Measurements from ENCODE around the gene CNNM2. TPM values are rescaled to one million over a fixed set of nuclear protein-coding genes. Genes with fewer than 3 reads are reported as not detected.
A peak's percentile ranks its signal among the peaks of the same experiment; 100 is the strongest.

Gene CNNM2
- total RNA-seq: 10 to 100 TPM; 10.9 to 12.3 TPM

GRCh38 chr10:102917962-102918816 is at the start of gene CNNM2:
CNNM2 (plus strand) TSS chr10:102918294; CDS start chr10:102918481, 187 bp downstream.
- Mint-ChIP-seq H3K4me1 (peaks cover 53% of the 10 kb centered on the region), H3K27ac (peak within 1 kb of the TSS; percentile 93), H3K4me3 (peak within 1 kb of the TSS; percentile 92), H3K27me3 (peaks cover 2% of the 10 kb centered on the region), H3K36me3 (peaks cover 15% of the 10 kb centered on the region), H3K9me3 (no peaks in the 10 kb centered on the region)
- POLR2A ChIA-PET: interaction anchor here (0.6 to 3.5 kb wide), 14 partner anchors 16 to 554 kb away, joined by 3 to 21 read pairs (median 4); partner anchors contain the start of genes ARL3, BORCS7, NT5C2 and SFXN2
- ATAC-seq (ENCODE audit: low read depth) (peak; percentile 87), DNase-seq (peak; percentile 98)

GRCh38 chr10:102868911-102869257 is 49.2 kb upstream of the CNNM2 start:
- Mint-ChIP-seq H3K27ac (no peak overlapping the region), H3K4me3 (peak overlapping the region; percentile 82), H3K36me3 (no peaks in the 10 kb centered on the region), H3K4me1 (peaks cover 13% of the 10 kb centered on the region), H3K9me3 (no peaks in the 10 kb centered on the region), H3K27me3 (peaks cover 22% of the 10 kb centered on the region)
- no peak for DNase-seq
- no peak for ATAC-seq (ENCODE audit: low read depth)
- POLR2A ChIA-PET: no interaction called here

DNA sequence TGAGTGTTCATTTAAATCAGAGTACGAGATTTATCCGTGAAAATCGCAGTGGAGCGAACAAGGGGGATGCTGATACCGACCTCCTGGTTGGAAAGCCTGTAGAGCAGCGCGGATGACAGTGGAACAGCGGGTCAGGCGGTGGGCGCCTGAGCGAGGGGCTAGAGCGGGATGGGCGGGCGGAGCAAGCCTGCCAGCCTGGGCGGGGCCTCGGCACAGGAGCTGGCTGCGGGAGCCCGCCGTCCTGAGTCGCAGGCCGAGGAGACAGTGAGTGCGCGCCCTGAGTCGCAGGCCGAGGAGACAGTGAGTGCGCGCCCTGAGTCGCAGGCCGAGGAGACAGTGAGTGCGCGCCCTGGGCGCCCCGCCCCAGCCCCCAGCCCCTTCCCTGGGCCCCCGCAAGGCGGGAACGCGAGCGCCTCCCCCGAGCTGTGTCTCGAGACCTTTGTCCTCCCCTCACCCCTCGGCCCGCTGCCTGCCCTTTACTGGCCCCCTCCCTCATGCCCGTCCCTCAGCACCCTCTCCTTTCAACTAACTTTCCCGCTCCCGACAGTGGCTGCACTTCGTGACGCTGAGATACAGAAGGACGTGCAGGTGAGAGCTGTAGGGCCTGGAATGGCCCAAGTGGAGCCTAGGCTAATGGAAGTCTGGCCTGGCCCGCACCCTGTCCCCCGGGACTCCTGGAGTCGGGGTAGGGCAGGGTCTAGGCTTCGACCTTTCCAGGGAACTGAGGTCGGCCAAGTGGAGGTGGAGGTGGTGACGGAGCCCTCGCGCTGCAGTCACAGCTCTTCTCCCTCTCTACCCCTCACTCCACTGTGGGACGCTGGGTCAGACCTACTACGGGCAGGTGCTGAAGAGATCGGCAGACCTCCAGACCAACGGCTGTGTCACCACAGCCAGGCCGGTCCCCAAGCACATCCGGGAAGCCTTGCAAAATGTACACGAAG is 48.6 kb upstream of the CNNM2 start, which contains the start of gene AS3MT:
AS3MT (plus strand) TSS at position 213 of the 941 bp plus-strand sequence; CDS start at position 336, 123 bp downstream.
- H3K27me3 Mint-ChIP-seq: peaks cover 25% of the 10 kb centered on the region
- no peaks in the 10 kb centered on the region for H3K36me3 Mint-ChIP-seq
- POLR2A ChIA-PET: no interaction called here
- H3K9me3 Mint-ChIP-seq: no peaks in the 10 kb centered on the region
- peak; percentile 56 for DNase-seq
- H3K27ac Mint-ChIP-seq: peak within 1 kb of the TSS; percentile 20
- ATAC-seq (ENCODE audit: low read depth): peak; percentile 91
- peak within 1 kb of the TSS; percentile 82 for H3K4me3 Mint-ChIP-seq
- peaks cover 13% of the 10 kb centered on the region for H3K4me1 Mint-ChIP-seq

DNA sequence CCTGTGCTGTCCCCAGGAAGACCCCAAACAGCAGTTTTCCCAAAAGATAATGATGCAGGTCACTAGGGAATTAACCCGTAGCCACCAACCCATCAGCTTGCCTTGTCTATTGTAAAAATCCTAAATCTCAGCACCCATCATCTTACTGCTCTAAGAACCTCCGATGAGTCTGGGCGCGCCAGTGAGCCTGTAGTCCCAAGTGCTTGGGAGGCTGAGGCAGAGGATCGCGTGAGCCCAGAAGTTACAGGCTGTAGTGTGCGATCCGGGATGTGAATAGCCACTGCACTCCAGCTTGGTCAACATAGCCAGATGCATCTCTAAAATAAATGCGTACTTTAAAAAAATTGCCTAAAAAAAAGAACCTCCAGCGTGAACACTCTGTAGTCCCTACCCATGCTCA is 47.9 kb upstream of the CNNM2 start:
- no peaks in the 10 kb centered on the region for H3K9me3 Mint-ChIP-seq
- peaks cover 25% of the 10 kb centered on the region for H3K27me3 Mint-ChIP-seq
- H3K4me1 Mint-ChIP-seq: peaks cover 13% of the 10 kb centered on the region
- H3K27ac Mint-ChIP-seq: no peak overlapping the region
- DNase-seq (no peak), ATAC-seq (ENCODE audit: low read depth) (no peak)
- peak overlapping the region; percentile 82 for H3K4me3 Mint-ChIP-seq
- H3K36me3 Mint-ChIP-seq: no peaks in the 10 kb centered on the region
- POLR2A ChIA-PET: no interaction called here

DNA sequence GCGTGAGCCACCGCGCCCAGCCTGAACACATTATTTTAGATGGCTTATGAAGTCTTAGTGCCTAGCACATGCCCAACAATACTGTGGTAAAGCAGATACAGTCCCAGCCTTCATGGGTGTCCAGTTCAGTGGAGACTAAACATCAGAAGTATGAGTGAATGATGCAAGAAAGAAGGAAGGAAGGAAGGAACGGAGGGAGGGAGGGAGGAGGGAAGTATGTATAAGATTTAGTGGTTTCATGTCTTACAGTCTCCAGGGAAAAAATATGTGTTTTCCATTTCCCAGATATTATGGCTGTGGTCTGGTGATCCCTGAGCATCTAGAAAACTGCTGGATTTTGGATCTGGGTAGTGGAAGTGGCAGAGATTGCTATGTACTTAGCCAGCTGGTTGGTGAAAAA is 45.9 kb upstream of the CNNM2 start:
- peaks cover 13% of the 10 kb centered on the region for H3K4me1 Mint-ChIP-seq
- H3K27ac Mint-ChIP-seq: no peak overlapping the region
- H3K27me3 Mint-ChIP-seq: peaks cover 25% of the 10 kb centered on the region
- H3K36me3 Mint-ChIP-seq: no peaks in the 10 kb centered on the region
- no peak for DNase-seq
- no peak for ATAC-seq (ENCODE audit: low read depth)
- no peaks in the 10 kb centered on the region for H3K9me3 Mint-ChIP-seq
- POLR2A ChIA-PET: no interaction called here
- H3K4me3 Mint-ChIP-seq: no peak overlapping the region

DNA sequence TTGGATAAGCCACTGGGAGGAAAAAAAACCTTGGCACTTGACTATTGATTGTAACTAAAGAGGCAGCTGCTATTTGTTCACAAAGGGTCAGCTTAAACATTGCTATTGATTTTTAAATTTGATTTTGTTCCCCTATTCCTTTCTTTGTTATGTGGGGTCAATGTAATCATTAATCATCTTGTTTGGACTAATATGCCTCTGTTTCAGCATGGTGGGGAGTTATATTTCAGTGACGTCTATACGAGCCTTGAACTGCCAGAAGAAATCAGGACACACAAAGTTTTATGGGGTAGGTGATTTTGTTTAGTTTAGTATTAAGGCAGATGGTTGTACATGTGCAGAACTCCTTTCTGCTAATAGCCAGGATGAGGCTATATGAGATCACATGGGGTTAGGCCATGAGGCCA is 41.3 kb upstream of the CNNM2 start:
- Mint-ChIP-seq H3K4me1 (no peaks in the 10 kb centered on the region), H3K4me3 (no peak overlapping the region), H3K36me3 (no peaks in the 10 kb centered on the region), H3K27me3 (peaks cover 3% of the 10 kb centered on the region), H3K27ac (no peak overlapping the region), H3K9me3 (no peaks in the 10 kb centered on the region)
- no peak for ATAC-seq (ENCODE audit: low read depth)
- no peak for DNase-seq
- POLR2A ChIA-PET: no interaction called here

DNA sequence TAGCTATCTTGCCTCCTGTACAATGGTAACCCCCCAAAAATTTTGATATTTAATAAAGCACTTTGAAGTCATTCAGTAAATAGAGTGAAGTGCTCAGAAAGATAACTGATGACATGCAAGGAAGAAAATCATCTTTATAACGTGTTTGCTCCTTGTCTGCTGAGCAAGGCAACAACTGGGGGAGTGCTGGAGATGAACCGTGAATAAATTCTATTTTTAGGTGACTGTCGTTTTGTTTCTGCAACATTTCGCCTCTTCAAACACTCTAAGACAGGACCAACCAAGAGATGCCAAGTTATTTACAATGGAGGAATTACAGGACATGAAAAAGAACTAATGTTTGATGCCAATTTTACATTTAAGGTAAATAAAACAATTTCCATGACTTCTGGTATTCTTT is 39.5 kb upstream of the CNNM2 start:
- POLR2A ChIA-PET: no interaction called here
- H3K4me1 Mint-ChIP-seq: no peaks in the 10 kb centered on the region
- H3K27me3 Mint-ChIP-seq: peaks cover 3% of the 10 kb centered on the region
- no peak for DNase-seq
- H3K9me3 Mint-ChIP-seq: no peaks in the 10 kb centered on the region
- H3K4me3 Mint-ChIP-seq: no peak overlapping the region
- no peaks in the 10 kb centered on the region for H3K36me3 Mint-ChIP-seq
- ATAC-seq (ENCODE audit: low read depth): no peak
- H3K27ac Mint-ChIP-seq: no peak overlapping the region

GRCh38 chr10:102880256-102880655 is 37.8 kb upstream of the CNNM2 start:
- H3K27me3 Mint-ChIP-seq: no peaks in the 10 kb centered on the region
- no peak overlapping the region for H3K27ac Mint-ChIP-seq
- no peaks in the 10 kb centered on the region for H3K4me1 Mint-ChIP-seq
- POLR2A ChIA-PET: no interaction called here
- H3K4me3 Mint-ChIP-seq: no peak overlapping the region
- ATAC-seq (ENCODE audit: low read depth): no peak
- no peak for DNase-seq
- H3K36me3 Mint-ChIP-seq: no peaks in the 10 kb centered on the region
- no peaks in the 10 kb centered on the region for H3K9me3 Mint-ChIP-seq

- H3K27ac Mint-ChIP-seq: no peak overlapping the region
- POLR2A ChIA-PET: interaction anchor here (0.6 kb wide), 1 partner anchor 125 kb away, joined by 3 read pairs; no protein-coding TSS in a partner anchor
- ATAC-seq (ENCODE audit: low read depth): no peak
- DNase-seq: no peak
- no peaks in the 10 kb centered on the region for H3K27me3 Mint-ChIP-seq
- H3K4me3 Mint-ChIP-seq: no peak overlapping the region
- H3K4me1 Mint-ChIP-seq: no peaks in the 10 kb centered on the region
- no peaks in the 10 kb centered on the region for H3K36me3 Mint-ChIP-seq
- no peaks in the 10 kb centered on the region for H3K9me3 Mint-ChIP-seq
These were observed 30.0 kb upstream of the CNNM2 start for GRCh38 chr10:102888048-102888447.

- H3K4me1 Mint-ChIP-seq: no peaks in the 10 kb centered on the region
- no peak for DNase-seq
- no peak for ATAC-seq (ENCODE audit: low read depth)
- H3K27ac Mint-ChIP-seq: no peak overlapping the region
- no peak overlapping the region for H3K4me3 Mint-ChIP-seq
- H3K9me3 Mint-ChIP-seq: no peaks in the 10 kb centered on the region
- no peaks in the 10 kb centered on the region for H3K27me3 Mint-ChIP-seq
- POLR2A ChIA-PET: no interaction called here
- no peaks in the 10 kb centered on the region for H3K36me3 Mint-ChIP-seq
These were observed 23.5 kb upstream of the CNNM2 start for GRCh38 chr10:102894466-102895213.

DNA sequence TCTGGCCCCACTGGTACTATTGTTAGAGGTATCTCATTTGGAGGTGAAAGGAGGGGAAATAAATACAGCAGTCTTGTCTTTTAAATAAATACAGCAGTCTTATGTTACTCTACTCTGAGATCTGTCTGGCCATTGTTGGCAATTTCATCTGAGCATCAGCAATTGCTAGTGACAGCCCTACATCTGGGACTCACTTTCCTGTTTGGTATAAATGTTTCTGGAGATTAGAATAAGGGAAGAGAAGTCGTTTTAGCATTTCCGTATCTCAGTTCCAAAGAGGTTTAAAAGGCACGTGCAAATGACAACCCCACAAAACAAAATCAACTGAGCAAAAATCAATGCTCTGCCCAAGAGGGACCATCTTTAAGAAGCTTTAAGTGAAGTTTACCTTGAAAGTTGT is 18.1 kb upstream of the CNNM2 start:
- ATAC-seq (ENCODE audit: low read depth): no peak
- POLR2A ChIA-PET: no interaction called here
- no peaks in the 10 kb centered on the region for H3K9me3 Mint-ChIP-seq
- no peak overlapping the region for H3K4me3 Mint-ChIP-seq
- H3K27me3 Mint-ChIP-seq: no peaks in the 10 kb centered on the region
- H3K36me3 Mint-ChIP-seq: no peaks in the 10 kb centered on the region
- DNase-seq: no peak
- no peaks in the 10 kb centered on the region for H3K4me1 Mint-ChIP-seq
- H3K27ac Mint-ChIP-seq: no peak overlapping the region

DNA sequence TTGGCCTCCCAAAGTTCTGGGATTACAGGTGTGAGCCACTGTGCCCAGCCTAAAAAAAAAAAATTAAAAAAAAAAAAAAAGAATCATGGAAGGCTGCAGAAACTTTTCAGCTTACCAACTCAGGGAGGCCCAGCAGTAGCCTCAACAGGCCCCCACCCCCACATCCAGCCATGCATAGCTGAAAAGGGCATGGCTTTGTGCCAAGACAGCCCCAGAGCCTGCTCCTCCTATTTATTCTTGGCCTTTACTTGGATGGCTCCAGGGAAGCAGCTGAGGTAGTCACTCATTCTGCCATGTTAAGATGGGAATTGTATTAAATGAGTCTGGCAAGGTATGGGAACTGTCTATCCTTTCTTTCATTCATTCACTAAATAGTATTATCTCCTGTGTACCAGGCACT is 13.7 kb upstream of the CNNM2 start:
- POLR2A ChIA-PET: no interaction called here

GRCh38 chr10:102906507-102906906 is 11.6 kb upstream of the CNNM2 start:
- Mint-ChIP-seq H3K27ac (no peak overlapping the region), H3K4me1 (no peaks in the 10 kb centered on the region), H3K9me3 (no peaks in the 10 kb centered on the region), H3K4me3 (no peak overlapping the region), H3K27me3 (no peaks in the 10 kb centered on the region), H3K36me3 (no peaks in the 10 kb centered on the region)
- DNase-seq: no peak
- POLR2A ChIA-PET: no interaction called here
- no peak for ATAC-seq (ENCODE audit: low read depth)

More for the DNA sequence above, 13.7 kb upstream of the CNNM2 start:
- Mint-ChIP-seq H3K36me3 (no peaks in the 10 kb centered on the region), H3K27ac (no peak overlapping the region), H3K4me3 (no peak overlapping the region), H3K4me1 (no peaks in the 10 kb centered on the region), H3K9me3 (no peaks in the 10 kb centered on the region), H3K27me3 (no peaks in the 10 kb centered on the region)
- no peak for DNase-seq
- no peak for ATAC-seq (ENCODE audit: low read depth)
